Measurements from ENCODE around the gene ANP32E.

The ANP32E gene

DNA sequence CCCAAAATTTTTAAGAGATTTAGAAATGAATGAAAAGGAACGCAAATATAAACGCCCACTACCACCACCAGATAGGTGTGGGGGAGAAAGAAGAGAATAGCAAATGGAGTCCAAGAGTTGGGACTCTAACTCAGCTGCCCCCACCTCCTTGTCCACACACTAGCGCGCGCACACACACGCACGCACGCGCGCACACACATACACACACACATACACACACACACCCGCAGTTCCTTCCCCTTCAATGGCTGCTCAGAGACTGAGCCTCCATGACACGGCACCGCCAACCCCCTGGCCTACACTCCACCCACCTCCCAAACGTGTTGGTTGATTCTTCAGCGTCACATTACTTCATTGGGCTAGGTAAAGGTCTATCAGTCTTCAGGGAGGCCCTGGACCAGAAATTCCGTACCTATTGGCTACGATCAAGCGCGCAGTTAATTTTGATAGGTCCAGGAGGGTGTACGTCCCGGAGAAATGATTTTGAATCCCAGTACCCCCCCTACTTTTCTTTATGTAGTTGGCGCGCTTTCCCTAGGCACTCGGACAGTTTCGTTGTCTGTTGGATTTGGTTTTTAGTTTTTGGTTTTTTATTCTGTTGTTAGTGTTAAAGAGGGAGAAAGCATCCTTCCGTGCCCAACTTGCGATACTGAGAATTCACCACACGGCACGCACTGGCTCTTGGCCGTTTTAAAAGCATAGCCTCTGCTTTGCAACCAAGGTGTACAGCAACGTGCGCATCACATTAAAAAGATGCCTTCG lies at the start of gene ANP32E:
ANP32E (minus strand) TSS at position 261 of the 762 bp plus-strand sequence. CDS start 326 bp downstream, outside the sequence.
- peak; percentile 99 for DNase-seq

DNA sequence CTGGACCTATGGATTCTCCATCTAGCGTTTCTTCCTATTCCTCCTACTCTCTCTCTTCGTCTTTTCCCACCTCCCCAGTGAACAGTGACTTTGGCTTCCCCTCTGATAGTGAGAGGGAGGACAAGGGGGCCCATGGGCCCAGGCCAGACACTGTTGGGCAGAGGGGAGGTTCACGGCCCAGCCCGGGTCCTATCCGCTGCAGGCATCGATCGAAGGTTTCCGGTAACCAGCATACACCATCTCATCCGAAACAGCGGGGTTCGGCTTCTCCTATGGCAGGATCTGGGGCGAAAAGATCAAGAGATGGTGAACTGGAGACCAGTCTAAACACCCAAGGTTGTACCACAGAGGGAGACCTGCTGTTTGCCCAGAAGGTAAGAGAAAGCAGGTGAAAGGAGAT lies 47.3 kb upstream of the ANP32E start:
- DNase-seq, result no peak

DNA sequence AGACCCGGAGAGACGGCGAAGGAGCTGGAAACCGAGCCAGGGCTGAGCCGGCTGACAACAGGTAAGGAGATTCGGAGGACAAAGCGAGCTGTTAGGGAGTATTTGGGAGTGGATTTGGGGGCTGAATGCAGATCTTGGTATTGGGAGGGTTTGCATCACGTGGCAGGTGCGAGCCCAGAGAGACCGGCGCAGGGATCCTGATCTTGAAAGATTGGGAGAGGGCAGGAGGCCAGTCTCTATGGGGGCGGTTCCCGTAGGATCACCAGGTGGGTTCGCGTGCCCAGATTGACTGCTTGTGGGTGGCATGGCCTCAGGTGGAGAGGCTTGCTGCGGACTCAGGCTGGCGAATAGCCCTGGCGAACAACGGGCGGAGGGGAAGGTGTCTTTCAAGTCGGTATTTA lies 46.6 kb upstream of the ANP32E start:
- no peak for DNase-seq

DNA sequence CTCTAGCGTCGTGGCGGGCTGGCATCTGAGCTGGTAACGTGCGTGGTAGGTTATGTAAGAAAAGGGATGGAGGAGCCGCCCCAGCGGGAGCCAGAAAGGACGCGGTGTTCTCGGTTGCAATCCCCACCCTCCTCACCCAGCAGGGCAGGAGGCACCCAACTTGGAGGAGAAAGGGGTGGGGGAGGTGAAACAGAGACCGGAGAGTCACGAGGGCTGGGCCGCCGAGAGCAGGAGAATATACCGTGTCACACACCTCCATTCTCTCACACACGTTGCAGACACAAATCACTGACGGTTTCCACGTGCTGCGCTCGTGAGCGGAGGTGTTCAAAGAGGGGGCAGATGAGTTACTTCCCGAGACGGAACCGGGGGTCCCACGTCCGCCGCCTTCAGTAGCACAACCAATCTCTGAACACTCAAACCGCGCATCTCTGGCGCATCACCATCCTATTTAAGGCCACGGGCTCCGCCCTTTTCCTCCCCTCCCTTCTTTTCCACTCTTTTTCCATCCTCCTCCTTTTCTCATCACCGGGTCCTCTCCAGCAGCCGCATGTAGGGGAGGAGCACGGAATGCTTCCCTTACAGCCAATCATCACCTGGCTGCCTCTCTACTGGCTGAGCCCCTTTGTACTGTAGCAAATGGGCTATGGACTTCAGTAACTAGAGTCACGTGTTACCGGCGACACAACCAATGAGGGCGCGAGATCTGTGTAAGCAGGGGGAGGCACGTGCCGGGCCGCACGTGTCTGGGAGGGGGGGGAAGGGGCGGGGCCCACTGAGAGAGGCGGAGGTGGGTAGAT lies 46.0 kb upstream of the ANP32E start, which contains the start of gene CIART:
CIART (plus strand) TSS at position 797 of the 800 bp plus-strand sequence. CDS start 714 bp downstream, outside the sequence.
- peak; percentile 81 for DNase-seq

DNA sequence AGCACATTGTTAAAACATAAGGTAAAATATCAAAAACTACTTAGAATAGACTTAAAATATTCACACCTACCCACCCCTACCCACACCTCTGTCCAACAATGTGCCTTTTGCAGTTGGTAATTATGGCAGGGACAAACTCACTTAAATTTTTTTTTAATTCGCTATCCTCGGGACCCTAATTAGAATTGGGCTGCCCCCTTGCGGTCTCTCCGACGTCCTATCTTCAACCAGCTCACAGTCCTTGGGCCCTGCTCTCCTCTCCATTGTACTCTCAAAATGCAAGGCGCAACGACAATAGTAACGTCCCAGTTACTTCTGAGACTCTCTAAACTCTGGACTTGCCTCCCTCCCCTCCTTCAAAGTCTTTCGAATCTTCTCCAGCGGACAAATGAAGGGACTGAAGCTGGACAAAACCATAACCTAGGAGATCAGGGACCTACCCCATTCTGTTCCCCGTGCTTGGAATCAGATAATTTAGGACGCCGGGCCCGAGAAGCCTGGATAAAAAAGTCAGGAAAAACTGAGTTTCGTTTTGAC lies 45.4 kb upstream of the ANP32E start:
- DNase-seq, result peak; percentile 65

DNA sequence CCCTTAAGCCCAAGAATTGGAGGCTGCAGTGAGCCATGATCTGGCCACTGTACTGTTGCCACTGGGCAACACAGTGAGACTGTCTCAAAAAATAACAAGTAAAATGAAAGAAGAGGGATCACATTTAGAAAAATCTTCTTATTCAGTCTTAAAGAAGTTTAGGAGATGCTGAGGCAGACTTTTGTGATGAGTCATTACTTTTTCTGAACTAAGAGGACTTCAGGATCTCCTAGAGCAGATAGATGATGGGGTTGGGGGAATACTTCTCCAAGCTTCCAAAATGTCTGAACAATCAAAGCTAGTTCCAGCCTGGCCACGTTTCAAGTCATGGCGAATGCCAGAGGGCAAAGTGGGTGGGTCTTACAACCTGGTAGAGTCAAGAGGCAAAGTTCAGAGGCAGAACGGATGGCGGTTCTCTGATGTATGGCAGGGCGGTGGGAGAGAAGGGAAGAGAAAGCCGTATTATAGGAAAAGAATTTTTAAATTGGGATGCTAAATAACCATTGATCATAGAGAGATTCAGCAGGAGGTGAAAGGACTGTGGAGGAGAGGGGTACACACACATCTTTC lies 44.3 kb upstream of the ANP32E start:
- DNase-seq, result no peak

DNA sequence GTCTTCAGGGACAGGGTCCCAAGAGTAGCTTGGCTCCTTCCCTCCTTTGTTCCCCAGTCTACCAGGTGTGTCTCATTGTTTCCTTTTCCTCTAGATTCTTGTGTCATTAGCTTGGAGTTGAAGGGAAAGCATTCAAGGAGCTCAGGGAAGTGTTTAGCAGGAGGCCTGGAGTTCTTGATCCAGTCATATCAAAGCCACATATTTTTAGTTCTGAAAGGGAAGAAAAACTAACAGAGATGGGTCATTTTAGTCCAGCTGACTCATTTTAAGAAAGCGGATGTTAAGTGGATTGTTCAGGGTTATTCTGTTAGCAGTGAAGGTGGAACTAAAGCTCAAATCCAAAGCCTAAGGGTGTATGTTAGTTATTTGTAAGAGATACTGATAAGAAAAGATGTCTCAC lies 37.4 kb upstream of the ANP32E start:
- no peak for DNase-seq

DNA sequence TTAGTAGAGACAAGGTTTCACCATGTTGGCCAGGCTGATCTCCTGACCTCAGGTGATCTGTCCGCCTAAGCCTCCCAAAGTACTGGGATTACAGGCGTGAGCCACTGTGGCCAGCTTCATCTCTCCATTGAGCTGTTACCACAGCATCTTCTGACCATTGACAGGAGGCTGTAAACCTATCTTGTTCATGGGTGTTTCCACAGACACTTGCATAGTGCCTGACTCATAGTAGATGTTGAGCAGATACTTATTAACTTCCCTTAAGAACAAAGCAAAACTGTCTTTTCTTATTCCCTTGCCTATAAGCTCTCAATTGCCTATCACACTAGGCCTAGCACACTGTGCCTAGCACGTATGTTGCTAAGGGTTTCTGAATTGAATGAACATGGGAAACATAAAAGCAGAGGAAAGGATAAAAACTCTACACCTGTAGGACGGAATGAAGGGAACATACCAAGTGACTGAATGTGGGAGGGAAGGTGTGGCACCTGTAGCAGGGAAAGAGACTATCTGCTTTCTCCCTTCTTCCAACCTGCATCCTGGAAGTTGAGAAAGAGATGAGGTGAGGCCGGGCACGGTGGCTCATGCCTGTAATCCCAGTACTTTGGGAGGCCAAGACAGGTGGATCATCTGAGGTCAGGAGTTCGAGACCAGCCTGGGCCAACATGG lies 35.5 kb upstream of the ANP32E start:
- DNase-seq, result no peak

DNA sequence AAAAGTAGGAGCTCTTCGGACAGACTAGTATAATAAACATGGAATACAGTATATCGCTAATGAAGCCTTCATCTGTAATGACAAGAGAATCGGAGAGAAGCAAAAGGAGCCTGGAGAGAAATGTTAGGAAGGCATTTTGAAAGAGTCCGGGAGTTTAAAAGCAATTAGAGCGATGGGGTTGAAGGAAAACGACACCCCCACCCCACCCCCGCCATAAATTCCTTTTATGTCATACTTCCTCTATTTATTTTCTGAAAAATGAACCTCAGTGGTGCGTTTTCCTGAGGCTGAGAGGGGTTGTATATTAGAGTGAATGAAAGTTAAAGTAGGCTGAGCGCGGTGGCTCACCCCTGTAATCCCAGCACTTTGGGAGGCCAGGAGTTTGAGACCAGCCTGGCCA lies 33.5 kb upstream of the ANP32E start:
- DNase-seq, result no peak

DNA sequence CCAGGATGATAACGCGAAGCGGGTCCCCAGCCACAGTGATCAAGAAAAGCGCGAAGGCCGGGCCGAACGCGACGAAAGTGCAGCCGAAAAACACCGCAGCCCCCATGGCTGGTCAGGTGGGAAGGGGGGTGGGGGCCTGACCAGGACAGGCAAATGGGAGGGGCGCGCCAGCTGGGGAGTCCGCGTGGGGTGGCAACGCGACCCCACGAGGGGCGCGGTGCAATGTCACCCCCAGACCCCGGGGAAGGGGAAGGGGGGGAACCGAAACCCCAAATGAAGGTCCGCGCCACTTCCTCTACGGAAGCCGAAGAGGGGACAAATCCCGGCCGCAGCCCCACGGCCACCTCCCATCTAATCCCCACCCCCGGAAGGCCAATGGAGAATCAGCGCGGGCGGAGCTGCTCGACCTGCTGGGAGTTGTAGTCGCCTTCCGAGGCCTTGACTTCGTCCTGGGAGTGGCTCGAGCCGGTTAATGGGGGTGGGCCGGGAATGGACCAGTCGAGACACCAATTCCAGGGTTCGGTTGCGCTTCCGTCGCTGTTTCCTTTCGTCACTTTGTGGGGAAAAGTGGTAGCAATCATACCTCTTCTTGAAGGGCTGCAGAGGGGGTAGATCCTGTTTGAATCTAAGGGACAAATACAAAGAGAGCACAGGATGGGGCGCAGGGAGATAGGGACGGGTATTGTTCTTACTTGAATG lies 32.9 kb upstream of the ANP32E start, which contains the start of gene APH1A:
APH1A (minus strand) TSS at position 312 of the 699 bp plus-strand sequence; CDS start at position 106, 206 bp downstream.
- DNase-seq, result peak; percentile 99

DNA sequence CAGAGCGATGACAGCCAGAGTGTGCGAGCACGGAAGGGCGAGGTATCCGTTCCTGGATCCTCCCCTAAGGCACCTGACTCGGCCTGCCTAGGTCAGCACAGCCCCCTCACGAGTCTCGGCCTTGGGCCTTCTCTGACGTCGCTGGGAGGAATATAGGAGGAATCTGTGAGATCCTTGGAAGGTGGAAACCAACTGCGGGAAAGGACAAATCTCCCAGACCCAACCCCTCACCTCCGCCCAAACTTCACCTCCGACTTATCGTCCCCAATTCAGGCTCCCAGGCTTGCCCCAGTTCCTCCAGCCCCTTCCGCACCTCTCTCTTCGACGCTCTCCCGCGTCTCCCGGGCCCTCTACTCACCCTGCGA lies 32.4 kb upstream of the ANP32E start:
- DNase-seq, result no peak

DNA sequence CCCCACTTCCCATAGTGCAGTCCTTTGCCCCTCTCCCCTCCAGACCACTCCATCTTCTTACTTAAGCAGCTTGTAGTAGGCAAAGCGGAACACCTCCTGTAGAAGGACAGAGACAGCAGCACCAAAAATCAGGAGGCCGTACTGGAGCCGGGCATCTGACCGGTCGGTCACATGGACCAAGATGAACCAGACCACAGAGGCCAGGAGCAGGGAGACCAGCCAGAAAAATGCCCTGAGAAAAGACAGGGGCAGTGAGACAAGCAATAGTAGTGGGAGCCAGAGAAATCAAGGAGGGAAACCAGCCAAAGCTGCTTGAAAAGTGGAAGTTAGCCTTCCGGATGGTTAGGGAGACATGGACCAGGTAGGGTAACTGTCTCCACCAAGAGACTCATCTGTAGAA lies 32.0 kb upstream of the ANP32E start:
- no peak for DNase-seq

DNA sequence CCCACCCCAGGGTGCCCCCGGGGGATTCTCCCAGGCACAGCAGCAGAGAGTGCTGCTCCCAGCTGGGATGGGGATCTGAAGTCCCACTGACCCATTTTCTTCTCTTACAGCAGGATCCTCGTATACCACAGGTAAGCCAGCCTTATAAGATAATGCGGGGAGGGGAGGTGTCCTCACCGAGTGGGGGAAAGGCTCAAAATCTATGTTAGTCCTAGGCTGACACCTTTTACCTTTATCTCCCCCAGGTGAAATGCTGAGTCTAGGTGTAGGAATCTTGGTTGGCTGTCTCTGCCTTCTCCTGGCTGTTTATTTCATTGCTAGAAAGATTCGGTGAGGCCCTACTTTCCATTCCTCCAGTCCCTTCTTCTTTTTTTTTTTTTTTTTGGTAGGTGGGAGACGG lies 27.6 kb upstream of the ANP32E start:
- no peak for DNase-seq

DNA sequence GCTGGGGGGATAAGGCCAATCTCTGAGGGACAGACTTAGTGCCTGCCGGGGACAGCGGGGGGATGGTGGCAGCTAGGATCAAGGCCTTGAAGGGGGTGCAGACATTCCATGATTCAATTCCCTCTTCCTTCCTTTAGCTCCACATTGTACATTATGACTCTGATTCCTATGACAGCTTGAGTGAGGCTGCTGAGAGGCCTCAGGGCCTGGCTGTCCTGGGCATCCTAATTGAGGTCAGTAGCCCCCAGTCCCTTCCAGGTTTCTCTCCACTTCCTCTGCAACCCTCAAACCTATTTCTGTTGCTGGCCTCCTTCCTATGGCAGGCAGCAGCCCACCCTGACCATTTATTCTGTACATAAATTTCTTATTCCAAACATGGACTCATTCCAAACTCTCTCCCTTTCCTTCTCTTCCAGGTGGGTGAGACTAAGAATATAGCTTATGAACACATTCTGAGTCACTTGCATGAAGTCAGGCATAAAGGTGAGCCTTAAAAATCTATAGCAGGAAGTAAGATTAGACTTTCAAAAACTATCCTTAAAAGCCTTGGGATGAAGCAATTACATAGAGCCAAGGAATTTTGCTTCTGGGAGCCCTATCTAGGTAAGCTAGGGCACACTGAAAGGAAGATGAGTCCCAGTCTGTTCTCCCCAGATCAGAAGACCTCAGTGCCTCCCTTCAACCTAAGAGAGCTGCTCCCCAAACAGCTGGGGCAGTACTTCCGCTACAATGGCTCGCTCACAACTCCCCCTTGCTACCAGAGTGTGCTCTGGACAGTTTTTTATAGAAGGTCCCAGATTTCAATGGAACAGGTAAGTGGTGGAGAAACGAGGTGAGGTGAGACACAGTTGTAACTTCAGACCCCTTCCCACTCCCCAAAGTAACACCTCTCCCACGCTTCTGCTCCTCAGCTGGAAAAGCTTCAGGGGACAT lies 26.7 kb upstream of the ANP32E start:
- no peak for DNase-seq

DNA sequence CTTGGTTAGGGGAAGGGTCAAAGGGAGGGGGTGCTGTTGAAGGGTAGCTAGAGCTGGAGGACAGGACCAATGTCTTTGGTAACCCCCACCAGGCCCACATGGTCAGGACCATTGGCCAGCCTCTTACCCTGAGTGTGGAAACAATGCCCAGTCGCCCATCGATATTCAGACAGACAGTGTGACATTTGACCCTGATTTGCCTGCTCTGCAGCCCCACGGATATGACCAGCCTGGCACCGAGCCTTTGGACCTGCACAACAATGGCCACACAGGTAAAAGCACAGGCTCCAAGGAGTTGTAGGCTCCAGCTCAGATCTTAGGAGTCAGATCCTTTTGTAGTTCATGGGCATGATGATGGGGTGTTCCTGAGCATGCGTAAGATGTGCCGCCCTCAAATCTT lies 25.5 kb upstream of the ANP32E start:
- DNase-seq, result no peak

DNA sequence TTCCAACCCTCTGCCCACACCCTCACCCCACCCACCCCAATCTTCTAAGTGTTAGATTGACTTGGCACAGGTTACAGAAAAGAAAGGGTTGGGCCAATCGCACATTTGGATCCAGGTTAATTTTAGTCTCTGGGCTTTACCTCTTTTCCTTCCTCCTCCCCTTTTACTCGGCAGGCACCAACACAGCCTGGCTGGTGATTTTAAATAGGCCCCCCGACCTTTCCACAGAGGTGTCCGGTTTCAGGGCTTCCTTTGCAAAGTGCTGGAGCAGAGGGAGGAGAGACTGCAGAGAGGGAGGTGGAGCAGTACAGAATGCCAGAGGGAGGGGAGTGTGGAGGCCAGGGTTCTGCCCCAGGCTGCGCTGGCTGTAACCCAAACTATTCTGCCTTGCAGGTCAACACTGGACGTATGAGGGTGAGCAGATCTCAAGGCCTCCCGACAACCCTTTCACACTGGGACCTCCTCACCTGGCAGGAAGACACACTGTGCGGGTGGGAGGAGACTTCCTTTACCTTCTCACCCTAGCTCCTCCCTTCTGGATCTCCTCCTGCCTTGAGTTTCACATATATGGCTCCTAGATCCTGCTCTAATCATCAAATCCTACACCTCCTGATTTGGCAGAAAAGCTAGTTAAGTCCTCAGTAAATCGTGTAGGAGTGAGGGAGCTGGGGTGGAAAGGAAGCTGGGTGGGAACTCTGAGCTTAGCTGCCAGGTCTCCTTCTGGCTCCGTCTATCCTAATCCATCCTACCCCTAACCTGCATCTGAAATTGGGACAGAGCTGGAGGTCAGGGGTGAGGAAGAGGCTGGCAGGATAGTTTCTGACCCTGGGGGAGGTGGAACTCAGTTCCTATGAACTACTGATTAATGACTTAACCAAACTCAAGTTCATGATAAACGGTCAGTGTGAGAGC lies 24.1 kb upstream of the ANP32E start:
- DNase-seq, result peak; percentile 91

DNA sequence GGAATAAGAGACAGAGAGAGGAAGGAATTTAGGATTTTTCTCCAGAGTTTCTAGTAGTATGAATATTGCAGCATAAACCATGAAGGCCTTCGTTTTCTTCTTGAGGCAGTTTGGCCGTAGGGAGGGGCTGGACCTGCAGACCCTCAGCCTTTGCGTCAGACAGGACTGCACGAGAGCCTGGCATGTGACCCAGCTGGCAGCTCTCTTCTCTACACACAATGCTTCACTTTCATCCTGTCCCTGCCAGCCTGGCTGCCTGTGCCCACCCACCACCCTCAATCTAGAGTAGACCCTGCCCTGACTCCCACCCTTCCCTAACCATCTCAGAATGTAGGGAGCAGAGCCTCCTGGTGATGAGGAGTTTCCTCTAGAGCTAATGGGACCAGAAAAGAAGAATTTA lies 23.3 kb upstream of the ANP32E start:
- DNase-seq, result no peak

DNA sequence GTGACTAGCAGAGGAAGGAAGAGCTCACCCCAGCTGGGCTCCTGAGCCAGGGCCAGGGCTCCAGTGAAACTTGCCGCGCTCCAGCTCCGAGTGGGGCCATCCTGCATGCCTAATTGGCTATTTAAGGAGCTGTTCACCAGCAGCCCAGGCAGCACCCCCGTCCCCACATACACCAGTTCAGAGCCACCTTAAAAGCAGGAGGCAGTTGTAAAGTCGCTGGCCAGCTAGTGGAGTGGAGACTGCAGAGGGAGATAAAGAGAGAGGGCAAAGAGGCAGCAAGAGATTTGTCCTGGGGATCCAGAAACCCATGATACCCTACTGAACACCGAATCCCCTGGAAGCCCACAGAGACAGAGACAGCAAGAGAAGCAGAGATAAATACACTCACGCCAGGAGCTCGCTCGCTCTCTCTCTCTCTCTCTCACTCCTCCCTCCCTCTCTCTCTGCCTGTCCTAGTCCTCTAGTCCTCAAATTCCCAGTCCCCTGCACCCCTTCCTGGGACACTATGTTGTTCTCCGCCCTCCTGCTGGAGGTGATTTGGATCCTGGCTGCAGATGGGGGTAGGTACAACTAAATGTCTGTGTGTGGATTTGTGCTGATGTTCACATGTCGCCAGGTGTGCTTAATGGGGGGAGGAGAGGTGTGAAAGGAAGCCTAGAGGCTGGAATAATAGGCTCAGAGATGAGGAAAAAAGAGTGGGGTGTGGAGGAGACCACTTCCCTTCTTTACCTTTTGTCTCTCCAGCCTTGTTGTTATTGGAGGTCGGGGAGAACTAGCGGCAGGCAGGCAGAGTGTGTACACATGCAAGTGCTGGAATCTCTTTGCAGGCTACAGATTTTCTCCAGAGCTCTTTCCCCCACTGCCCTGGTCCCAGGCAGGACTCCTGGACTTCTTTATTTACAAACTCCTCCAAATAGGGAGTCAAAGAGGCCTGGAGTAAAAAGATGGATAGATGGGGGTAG lies 22.0 kb upstream of the ANP32E start, which contains the start of gene CA14:
CA14 (plus strand) TSS at position 151 of the 962 bp plus-strand sequence; CDS start at position 506, 355 bp downstream.
- DNase-seq, result peak; percentile 77
